ENCODE results near the gene EVPL.

The EVPL gene

DNA sequence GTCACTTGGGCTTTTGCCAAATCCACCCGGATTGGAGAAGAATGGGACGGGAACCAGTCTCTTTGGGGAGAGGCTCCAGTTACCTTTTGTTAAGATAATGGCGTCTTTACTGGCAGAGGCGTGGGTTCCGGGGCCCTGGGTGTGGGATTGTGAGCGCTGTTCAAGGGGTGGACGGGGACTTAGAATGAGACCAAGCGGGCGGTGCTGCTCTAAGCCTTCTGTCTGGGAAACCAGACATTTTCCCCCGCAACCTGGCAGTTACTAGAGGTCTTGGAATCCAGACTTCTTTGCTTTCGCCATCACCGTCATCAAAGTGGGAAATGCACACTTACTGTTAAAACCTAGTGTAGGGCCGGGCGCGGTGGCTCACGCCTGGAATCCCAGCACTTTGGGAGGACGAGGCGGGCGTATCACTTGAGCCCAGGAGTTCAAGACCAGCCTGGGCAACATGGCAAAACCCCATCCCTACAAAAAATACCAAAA, 47.4 kb downstream of the EVPL start (continued):
- TF ChIP-seq, protein P1, sequence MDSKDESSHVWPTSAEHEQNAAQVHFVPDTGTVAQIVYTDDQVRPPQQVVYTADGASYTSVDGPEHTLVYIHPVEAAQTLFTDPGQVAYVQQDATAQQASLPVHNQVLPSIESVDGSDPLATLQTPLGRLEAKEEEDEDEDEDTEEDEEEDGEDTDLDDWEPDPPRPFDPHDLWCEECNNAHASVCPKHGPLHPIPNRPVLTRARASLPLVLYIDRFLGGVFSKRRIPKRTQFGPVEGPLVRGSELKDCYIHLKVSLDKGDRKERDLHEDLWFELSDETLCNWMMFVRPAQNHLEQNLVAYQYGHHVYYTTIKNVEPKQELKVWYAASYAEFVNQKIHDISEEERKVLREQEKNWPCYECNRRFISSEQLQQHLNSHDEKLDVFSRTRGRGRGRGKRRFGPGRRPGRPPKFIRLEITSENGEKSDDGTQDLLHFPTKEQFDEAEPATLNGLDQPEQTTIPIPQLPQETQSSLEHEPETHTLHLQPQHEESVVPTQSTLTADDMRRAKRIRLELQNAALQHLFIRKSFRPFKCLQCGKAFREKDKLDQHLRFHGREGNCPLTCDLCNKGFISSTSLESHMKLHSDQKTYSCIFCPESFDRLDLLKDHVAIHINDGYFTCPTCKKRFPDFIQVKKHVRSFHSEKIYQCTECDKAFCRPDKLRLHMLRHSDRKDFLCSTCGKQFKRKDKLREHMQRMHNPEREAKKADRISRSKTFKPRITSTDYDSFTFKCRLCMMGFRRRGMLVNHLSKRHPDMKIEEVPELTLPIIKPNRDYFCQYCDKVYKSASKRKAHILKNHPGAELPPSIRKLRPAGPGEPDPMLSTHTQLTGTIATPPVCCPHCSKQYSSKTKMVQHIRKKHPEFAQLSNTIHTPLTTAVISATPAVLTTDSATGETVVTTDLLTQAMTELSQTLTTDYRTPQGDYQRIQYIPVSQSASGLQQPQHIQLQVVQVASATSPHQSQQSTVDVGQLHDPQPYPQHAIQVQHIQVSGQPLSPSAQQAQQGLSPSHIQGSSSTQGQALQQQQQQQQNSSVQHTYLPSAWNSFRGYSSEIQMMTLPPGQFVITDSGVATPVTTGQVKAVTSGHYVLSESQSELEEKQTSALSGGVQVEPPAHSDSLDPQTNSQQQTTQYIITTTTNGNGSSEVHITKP (tag by site-specific recombination; IDR thresholded peaks at IDR 0.05), result peak; percentile 58
- no peak for TF ChIP-seq BCL11A (tag by site-specific recombination; IDR thresholded peaks at IDR 0.05; ENCODE audit: low read depth)
- TF ChIP-seq SP7 (tag by site-specific recombination; IDR thresholded peaks at IDR 0.05), result peak; percentile 6; the same call in 1 of the 2 replicates
- TF ChIP-seq, protein P2, sequence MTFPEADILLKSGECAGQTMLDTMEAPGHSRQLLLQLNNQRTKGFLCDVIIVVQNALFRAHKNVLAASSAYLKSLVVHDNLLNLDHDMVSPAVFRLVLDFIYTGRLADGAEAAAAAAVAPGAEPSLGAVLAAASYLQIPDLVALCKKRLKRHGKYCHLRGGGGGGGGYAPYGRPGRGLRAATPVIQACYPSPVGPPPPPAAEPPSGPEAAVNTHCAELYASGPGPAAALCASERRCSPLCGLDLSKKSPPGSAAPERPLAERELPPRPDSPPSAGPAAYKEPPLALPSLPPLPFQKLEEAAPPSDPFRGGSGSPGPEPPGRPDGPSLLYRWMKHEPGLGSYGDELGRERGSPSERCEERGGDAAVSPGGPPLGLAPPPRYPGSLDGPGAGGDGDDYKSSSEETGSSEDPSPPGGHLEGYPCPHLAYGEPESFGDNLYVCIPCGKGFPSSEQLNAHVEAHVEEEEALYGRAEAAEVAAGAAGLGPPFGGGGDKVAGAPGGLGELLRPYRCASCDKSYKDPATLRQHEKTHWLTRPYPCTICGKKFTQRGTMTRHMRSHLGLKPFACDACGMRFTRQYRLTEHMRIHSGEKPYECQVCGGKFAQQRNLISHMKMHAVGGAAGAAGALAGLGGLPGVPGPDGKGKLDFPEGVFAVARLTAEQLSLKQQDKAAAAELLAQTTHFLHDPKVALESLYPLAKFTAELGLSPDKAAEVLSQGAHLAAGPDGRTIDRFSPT (tag by site-specific recombination; IDR thresholded peaks at IDR 0.05), result no peak
- TF ChIP-seq, protein P3, sequence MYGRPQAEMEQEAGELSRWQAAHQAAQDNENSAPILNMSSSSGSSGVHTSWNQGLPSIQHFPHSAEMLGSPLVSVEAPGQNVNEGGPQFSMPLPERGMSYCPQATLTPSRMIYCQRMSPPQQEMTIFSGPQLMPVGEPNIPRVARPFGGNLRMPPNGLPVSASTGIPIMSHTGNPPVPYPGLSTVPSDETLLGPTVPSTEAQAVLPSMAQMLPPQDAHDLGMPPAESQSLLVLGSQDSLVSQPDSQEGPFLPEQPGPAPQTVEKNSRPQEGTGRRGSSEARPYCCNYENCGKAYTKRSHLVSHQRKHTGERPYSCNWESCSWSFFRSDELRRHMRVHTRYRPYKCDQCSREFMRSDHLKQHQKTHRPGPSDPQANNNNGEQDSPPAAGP (tag by site-specific recombination; IDR thresholded peaks at IDR 0.05), result peak; percentile 31
- TF ChIP-seq ZSCAN23 (tag by site-specific recombination; IDR thresholded peaks at IDR 0.05), result 0 out of 2 replicates have a peak, but pooled peaks have one; percentile 14
- TF ChIP-seq ZNF214 (tag by site-specific recombination; IDR thresholded peaks at IDR 0.05; ENCODE audit: borderline replicate concordance), result no peak
- TF ChIP-seq ZFHX2 (tag by site-specific recombination; conservative IDR thresholded peaks at IDR 0.05), result peak; percentile 50; the same call in 1 of the 2 replicates
- no peak for TF ChIP-seq ZNF350 (tag by site-specific recombination; IDR thresholded peaks at IDR 0.05)
- TF ChIP-seq ZFP69B (tag by site-specific recombination; IDR thresholded peaks at IDR 0.05), result peak; percentile 38; the same call in 1 of the 2 replicates
- TF ChIP-seq ZNF626 (tag by site-specific recombination; IDR thresholded peaks at IDR 0.05), result no peak
- TF ChIP-seq, protein P4, sequence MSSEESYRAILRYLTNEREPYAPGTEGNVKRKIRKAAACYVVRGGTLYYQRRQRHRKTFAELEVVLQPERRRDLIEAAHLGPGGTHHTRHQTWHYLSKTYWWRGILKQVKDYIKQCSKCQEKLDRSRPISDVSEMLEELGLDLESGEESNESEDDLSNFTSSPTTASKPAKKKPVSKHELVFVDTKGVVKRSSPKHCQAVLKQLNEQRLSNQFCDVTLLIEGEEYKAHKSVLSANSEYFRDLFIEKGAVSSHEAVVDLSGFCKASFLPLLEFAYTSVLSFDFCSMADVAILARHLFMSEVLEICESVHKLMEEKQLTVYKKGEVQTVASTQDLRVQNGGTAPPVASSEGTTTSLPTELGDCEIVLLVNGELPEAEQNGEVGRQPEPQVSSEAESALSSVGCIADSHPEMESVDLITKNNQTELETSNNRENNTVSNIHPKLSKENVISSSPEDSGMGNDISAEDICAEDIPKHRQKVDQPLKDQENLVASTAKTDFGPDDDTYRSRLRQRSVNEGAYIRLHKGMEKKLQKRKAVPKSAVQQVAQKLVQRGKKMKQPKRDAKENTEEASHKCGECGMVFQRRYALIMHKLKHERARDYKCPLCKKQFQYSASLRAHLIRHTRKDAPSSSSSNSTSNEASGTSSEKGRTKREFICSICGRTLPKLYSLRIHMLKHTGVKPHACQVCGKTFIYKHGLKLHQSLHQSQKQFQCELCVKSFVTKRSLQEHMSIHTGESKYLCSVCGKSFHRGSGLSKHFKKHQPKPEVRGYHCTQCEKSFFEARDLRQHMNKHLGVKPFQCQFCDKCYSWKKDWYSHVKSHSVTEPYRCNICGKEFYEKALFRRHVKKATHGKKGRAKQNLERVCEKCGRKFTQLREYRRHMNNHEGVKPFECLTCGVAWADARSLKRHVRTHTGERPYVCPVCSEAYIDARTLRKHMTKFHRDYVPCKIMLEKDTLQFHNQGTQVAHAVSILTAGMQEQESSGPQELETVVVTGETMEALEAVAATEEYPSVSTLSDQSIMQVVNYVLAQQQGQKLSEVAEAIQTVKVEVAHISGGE (tag by site-specific recombination; conservative IDR thresholded peaks at IDR 0.05; ENCODE audit: low read depth), result no peak
- TF ChIP-seq ZBTB8A (tag by site-specific recombination; IDR thresholded peaks at IDR 0.05), result peak; percentile 62; the same call in 1 of the 2 replicates
- peak; percentile 41 for TF ChIP-seq ZBTB48 (tag by site-specific recombination; IDR thresholded peaks at IDR 0.05)
- TF ChIP-seq, protein P5, sequence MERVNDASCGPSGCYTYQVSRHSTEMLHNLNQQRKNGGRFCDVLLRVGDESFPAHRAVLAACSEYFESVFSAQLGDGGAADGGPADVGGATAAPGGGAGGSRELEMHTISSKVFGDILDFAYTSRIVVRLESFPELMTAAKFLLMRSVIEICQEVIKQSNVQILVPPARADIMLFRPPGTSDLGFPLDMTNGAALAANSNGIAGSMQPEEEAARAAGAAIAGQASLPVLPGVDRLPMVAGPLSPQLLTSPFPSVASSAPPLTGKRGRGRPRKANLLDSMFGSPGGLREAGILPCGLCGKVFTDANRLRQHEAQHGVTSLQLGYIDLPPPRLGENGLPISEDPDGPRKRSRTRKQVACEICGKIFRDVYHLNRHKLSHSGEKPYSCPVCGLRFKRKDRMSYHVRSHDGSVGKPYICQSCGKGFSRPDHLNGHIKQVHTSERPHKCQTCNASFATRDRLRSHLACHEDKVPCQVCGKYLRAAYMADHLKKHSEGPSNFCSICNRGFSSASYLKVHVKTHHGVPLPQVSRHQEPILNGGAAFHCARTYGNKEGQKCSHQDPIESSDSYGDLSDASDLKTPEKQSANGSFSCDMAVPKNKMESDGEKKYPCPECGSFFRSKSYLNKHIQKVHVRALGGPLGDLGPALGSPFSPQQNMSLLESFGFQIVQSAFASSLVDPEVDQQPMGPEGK (tag by site-specific recombination; IDR thresholded peaks at IDR 0.05), result peak; percentile 7; the same call in 1 of the 2 replicates
- no peak; the same call in none of the 2 replicates for TF ChIP-seq KLF1 (tag by site-specific recombination; IDR thresholded peaks at IDR 0.05)
- 0 out of 2 replicates have a peak, but pooled peaks have one; percentile 55 for TF ChIP-seq ZNF501 (tag by site-specific recombination; IDR thresholded peaks at IDR 0.05)
- peak; percentile 81 for TF ChIP-seq YY1 (tag by site-specific recombination; IDR thresholded peaks at IDR 0.05)
- TF ChIP-seq, protein P6, sequence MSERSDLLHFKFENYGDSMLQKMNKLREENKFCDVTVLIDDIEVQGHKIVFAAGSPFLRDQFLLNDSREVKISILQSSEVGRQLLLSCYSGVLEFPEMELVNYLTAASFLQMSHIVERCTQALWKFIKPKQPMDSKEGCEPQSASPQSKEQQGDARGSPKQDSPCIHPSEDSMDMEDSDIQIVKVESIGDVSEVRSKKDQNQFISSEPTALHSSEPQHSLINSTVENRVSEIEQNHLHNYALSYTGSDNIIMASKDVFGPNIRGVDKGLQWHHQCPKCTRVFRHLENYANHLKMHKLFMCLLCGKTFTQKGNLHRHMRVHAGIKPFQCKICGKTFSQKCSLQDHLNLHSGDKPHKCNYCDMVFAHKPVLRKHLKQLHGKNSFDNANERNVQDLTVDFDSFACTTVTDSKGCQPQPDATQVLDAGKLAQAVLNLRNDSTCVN (tag by site-specific recombination; optimal IDR thresholded peaks at IDR 0.05), result peak; percentile 11

Measured in HEK293 (cell line).